Cardiac septum (tissue), 1 donor: Measurements from ENCODE around the gene GEN1. TPM values are rescaled to one million over a fixed set of nuclear protein-coding genes. Genes with fewer than 3 reads are reported as not detected.
"Not testable (repeated sequence)": the region's sequence is repeated elsewhere in the genome, so short reads cannot be mapped to it uniquely, and the experiment has no call there.

Experiments
- DNase-seq: peaks from one replicate; pipeline ENCODE4 v3.0.0-alpha.2; 2020; ENCODE audit warnings: low spot score
- intact Hi-C: fragments of 100-400 bp; cut with DNase I; formaldehyde crosslinking; loops from one replicate; pipeline ENCODE4 v1.14.0; 2022
- total RNA-seq: library from RNA; stranded (reverse); fragmentation: NEBNext Ultra II Directional; extraction: Animal tissue kit (Norgen Biotek cat#: 25700); gene quantifications from one replicate; pipeline ENCODE4 v1.2.1, GENCODE V29; 2021
- donor health status: DM: no; HTN: no; CAD: no.

Gene GEN1
- total RNA-seq, 1 donor from 2014 or later = 2.7 TPM

- intact Hi-C loops = no loop called here
- no peak for DNase-seq
Measured at GRCh38 chr2:17816396-17817245, 62.7 kb downstream of the GEN1 start, which contains the start of gene MSGN1. Gene MSGN1 (plus strand): TSS chr2:17816460. CDS start chr2:17816519, 59 bp downstream.

- intact Hi-C loops = no loop called here
Measured at GRCh38 chr2:17818235-17818815, 64.4 kb downstream of the GEN1 start.

DNA sequence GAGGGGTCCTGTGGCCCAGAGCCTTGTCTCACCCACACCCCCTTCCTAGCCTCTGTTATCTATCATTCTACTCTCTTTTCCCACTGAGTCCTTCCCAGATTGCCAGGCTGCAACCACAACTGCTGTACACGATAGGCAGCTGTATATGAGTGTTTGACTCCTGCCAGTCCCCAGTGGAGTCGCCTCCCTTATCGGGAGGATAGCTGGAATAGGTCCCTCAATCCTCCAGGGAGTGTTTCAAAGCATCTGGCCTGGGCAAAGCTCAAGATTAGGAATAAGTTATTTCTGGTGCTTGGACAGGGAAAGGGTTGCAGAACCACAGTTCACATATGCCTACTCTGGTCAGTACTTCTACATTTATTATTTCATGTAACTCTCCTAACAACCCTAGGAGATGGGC lies 67.1 kb downstream of the GEN1 start:
- intact Hi-C loops = loop anchor here (5.0 kb wide), 1 partner anchor 69 kb away; the partner anchor contains the start of genes GEN1 and SMC6
- no peak for DNase-seq

More at GRCh38 chr2:17818235-17818815, 64.4 kb downstream of the GEN1 start:
- DNase-seq = no peak

GRCh38 chr2:17821535-17822444 lies 67.9 kb downstream of the GEN1 start:
- DNase-seq = no peak
- intact Hi-C loops = loop anchor here (5.0 kb wide), 1 partner anchor 69 kb away; the partner anchor contains the start of genes GEN1 and SMC6

- no peak for DNase-seq
- intact Hi-C loops = loop anchor here (5.0 kb wide), 1 partner anchor 70 kb away; the partner anchor contains the start of genes GEN1 and SMC6
Measured at GRCh38 chr2:17822445-17823117, 68.6 kb downstream of the GEN1 start.

DNA sequence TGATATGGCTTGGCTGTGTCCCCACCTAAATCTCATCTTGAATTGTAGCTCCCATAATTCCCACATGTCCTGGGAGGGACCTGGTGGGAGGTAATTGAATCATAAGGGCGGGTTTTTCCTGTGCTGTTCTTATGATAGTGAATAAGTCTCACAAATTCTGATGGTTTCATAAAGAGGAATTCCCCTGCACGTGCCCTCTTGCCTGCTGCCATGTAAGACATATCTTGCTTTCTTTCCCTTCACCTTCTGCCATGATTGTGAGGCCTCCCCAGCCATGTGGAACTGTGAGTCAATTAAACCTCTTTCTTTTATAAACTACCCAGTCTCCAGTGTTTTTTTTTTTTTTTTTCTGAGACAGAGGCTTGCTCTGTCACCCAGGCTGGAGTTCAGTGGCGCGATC lies 69.7 kb downstream of the GEN1 start:
- intact Hi-C loops = loop anchor here (5.0 kb wide), 1 partner anchor 71 kb away; the partner anchor contains the start of genes GEN1 and SMC6
- DNase-seq = not testable (repeated sequence)

- intact Hi-C loops = no loop called here
- DNase-seq = no peak
Measured at GRCh38 chr2:17827316-17827715, 73.4 kb downstream of the GEN1 start.

DNA sequence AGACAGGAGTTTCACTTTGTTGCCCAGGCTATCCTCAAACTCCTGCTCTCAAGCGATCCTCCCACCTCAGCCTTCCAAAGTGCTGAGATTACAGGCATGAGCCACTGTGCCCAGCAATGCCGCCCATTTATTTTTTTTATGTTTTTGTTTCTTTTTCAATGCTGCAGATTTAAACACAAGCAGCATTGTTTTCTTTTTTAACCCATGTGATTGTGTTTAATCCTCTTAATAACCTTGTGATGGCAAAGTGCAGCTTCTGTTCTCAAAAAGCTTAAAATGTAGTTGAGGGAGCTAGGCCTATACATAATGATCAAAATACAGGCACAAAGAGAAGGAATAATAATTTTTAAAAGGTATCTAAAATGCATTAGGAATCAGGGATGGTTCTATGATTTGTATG lies 73.8 kb downstream of the GEN1 start:
- intact Hi-C loops = no loop called here
- no peak for DNase-seq

DNA sequence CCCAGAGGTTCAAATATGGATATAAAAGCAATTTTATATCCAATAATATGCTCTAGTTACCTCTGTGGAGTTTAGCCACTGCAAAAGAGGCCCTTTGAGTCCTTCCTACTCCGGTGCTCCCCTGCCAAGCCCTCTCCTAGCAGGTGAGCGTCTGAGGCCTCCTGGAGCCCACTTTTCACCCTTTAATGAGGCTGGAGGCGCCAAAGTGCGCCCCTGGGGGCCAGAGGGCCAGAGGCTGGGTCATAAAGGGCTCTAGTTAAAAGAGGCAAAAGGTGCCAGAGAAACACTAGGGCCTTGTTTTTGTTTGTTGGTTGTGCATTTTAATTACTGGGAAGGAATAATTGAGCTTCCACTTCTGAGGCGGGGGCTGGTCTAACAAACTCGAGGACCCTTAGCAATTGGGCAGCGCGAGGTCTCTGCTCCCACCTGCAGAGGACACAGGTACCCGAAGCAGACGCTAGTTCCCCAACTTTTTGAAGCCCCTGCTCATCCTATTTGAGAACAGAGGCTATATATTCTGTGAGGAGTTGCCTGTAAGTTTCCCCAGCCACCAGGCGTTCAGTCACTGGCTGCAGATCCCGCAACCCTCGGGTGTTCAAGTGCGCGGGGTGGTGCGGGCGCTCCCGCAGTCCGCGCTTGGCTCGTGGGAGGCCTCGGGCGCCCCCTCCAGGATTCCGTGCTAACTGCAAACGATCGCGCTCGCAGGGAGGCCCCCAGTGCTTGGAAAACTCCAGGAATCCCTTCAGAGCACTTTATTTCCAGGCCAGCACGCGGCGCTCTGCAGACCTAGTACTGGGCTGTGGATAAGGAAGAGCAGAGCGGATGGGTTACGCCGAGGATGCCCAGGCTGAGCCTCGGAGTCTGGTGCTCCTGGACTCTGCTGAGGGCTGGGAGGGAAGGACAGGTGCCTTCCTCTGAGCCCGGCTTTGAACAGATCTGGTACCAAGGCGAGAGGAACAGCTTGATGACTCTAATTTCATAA lies 76.4 kb downstream of the GEN1 start:
- intact Hi-C loops = loop anchor here (2.0 kb wide), 1 partner anchor 112 kb away; no protein-coding TSS in a partner anchor
- peak; percentile 85 for DNase-seq

DNA sequence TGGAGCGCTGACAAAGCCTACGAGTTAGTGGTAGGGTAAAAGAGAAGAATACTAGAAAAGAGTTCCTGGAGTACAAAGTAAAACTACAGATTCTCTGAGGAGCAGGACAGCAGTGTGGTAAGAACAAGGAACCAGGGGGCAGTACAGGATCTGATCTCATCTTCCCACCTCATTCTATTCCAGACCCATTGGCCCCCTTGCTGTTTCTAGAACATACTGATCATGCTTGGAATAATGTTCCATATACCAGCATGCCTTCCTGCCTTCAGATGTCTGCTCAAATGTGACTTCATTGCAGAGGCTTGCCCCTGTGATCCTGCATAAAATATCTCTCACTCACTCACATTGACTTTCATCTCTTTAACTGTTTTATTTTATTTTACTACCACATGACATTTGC lies 81.6 kb downstream of the GEN1 start:
- intact Hi-C loops = no loop called here
- DNase-seq = no peak

Other genes with a start within 250 kb of the GEN1 start
- 0.43 TPM for gene RAD51AP2, start 235.7 kb upstream of the GEN1 start, total RNA-seq
- 42.7 TPM for gene VSNL1, start 213.4 kb upstream of the GEN1 start, total RNA-seq
- 13.9 TPM for gene SMC6, start 328 bp upstream of the GEN1 start, total RNA-seq
- not detected for gene MSGN1, start 62.3 kb downstream of the GEN1 start, total RNA-seq
- 3.7 TPM for gene KCNS3, start 124.5 kb downstream of the GEN1 start, total RNA-seq